Measurements from ENCODE around the gene MAT2B.

The MAT2B gene

DNA sequence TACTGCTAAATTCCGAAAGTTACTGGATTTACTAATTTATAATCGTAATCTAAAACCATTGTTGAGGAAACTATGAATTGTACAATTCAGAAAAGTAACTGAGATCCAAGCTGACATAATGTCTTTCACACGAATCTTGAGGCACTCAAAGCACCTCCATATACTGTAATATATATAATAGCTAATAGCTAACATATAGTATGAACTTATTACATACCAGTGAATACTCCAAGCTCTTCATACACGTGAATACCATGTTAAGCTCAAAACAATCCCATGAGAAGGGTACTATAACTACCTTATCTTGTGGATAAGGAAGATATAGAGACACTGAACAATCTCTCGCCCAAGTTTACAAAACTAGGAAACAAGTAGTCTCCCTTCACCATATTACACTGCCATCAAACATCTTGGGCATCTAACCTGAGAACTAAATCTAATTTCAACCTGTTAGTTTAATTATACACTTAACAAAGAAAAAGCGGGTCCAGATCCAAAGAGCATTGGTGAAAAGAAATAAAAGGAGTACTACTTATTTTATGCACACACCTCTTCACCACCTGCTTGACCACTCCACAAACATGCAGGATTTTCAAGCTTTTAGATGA, 46.5 kb upstream of the MAT2B start:
- Histone ChIP-seq H3K4me3 (ENCODE audit: low read length) (peak overlapping the region; percentile 94), H3K4me2 (ENCODE audit: low read depth, low read length) (peak overlapping the region; percentile 86), H3K36me3 (replicated peaks; ENCODE audit: insufficient read depth, low read length) (no peaks in the 10 kb centered on the region), H2AFZ (ENCODE audit: low read length) (peak overlapping the region; percentile 91), H3K79me2 (ENCODE audit: low read length) (peaks cover 50% of the 10 kb centered on the region), H3K27me3 (replicated peaks; ENCODE audit: insufficient read depth, low read length) (no peaks in the 10 kb centered on the region), H3K4me1 (ENCODE audit: low read length) (no peaks in the 10 kb centered on the region), H3K27ac (ENCODE audit: low read length) (peak overlapping the region; percentile 98), H3K9me3 (replicated peaks; ENCODE audit: insufficient read depth, low read length) (no peaks in the 10 kb centered on the region), H3F3A (ENCODE audit: insufficient read depth, low read length) (peaks cover 33% of the 10 kb centered on the region), H3K9me2 (replicated peaks; ENCODE audit: insufficient read depth, low read length) (no peaks in the 10 kb centered on the region), H3K9ac (ENCODE audit: low read length) (peak overlapping the region; percentile 97), H4K20me1 (ENCODE audit: insufficient read depth, low read length) (no peaks in the 10 kb centered on the region)
- TF ChIP-seq EZH2 (optimal IDR thresholded peaks at IDR 0.05; ENCODE audit: low read depth, low read length) = no peak
- TF ChIP-seq EZH2phosphoT487 (IDR thresholded peaks at IDR 0.05; ENCODE audit: low read length) = no peak
- TF ChIP-seq, protein P1, sequence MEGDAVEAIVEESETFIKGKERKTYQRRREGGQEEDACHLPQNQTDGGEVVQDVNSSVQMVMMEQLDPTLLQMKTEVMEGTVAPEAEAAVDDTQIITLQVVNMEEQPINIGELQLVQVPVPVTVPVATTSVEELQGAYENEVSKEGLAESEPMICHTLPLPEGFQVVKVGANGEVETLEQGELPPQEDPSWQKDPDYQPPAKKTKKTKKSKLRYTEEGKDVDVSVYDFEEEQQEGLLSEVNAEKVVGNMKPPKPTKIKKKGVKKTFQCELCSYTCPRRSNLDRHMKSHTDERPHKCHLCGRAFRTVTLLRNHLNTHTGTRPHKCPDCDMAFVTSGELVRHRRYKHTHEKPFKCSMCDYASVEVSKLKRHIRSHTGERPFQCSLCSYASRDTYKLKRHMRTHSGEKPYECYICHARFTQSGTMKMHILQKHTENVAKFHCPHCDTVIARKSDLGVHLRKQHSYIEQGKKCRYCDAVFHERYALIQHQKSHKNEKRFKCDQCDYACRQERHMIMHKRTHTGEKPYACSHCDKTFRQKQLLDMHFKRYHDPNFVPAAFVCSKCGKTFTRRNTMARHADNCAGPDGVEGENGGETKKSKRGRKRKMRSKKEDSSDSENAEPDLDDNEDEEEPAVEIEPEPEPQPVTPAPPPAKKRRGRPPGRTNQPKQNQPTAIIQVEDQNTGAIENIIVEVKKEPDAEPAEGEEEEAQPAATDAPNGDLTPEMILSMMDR (IDR thresholded peaks at IDR 0.05; ENCODE audit: low read length) = no peak
- DNase-seq = peak; percentile 9

DNA sequence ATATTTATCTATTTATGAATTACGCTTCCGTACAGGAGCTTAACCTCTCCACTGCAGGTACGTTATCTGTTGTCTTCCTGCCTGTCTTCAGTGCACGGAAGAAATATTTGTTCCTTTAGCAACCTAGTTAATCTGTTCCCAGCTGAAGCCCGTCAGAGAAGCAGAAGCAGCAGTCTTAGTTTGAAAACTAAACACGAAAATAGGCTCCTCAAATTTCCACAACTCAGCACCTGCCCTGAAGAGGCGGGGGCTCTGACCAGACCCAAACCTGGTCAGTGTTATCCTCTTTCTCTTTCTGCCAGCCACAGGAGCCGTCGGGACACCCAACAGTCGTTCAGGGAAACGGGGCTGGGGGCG, 46.0 kb upstream of the MAT2B start:
- peaks cover 55% of the 10 kb centered on the region for H3K79me2 ChIP-seq (ENCODE audit: low read length)
- TF ChIP-seq, protein P1 (IDR thresholded peaks at IDR 0.05; ENCODE audit: low read length) = no peak
- TF ChIP-seq EZH2phosphoT487 (IDR thresholded peaks at IDR 0.05; ENCODE audit: low read length) (no peak), EZH2 (optimal IDR thresholded peaks at IDR 0.05; ENCODE audit: low read depth, low read length) (no peak)
- peak overlapping the region; percentile 98 for H3K27ac ChIP-seq (ENCODE audit: low read length)
- H2AFZ ChIP-seq (ENCODE audit: low read length) = peak overlapping the region; percentile 91
- no peaks in the 10 kb centered on the region for H3K36me3 ChIP-seq (replicated peaks; ENCODE audit: insufficient read depth, low read length)
- H3K9me3 ChIP-seq (replicated peaks; ENCODE audit: insufficient read depth, low read length) = no peaks in the 10 kb centered on the region
- peaks cover 33% of the 10 kb centered on the region for H3F3A ChIP-seq (ENCODE audit: insufficient read depth, low read length)
- peak overlapping the region; percentile 86 for H3K4me2 ChIP-seq (ENCODE audit: low read depth, low read length)
- peak overlapping the region; percentile 97 for H3K9ac ChIP-seq (ENCODE audit: low read length)
- peak overlapping the region; percentile 94 for H3K4me3 ChIP-seq (ENCODE audit: low read length)
- no peaks in the 10 kb centered on the region for H4K20me1 ChIP-seq (ENCODE audit: insufficient read depth, low read length)
- peak; percentile 60 for DNase-seq
- H3K9me2 ChIP-seq (replicated peaks; ENCODE audit: insufficient read depth, low read length) = no peaks in the 10 kb centered on the region
- H3K4me1 ChIP-seq (ENCODE audit: low read length) = no peaks in the 10 kb centered on the region
- H3K27me3 ChIP-seq (replicated peaks; ENCODE audit: insufficient read depth, low read length) = no peaks in the 10 kb centered on the region

DNA sequence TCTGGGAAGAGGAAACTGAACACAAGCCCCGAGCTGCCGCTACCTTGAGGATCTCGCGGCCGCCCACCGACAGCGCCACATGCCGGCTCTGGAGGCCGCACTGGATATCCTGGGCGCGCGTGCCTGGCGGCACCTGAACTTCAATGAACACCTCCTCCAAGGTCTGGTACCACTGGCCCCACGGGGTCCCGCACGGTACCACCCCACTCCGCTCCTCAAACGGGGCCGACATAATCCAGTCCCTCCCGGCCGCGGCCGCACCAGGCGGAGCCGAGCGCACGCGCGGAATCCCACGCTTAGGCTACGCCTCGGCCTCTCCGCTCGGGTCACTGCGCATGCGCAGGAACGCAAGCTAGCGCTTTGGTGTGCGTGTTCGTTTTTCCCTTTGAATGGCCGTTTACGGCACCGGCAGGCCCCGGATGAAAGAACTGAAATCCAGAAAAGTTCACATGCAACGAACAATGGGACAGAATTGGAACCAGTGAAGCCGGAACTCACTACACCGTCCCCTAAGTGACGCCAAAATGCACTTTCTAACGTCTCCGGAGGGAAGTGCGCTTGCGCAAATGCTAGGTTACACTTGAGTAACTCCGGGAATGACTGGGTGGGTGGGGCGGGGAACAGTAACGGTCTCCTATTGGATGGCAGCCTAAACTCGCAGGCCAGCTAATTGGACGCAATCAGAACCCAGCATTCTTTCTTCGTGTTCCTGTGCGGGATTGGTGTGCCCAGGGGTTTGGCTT, 45.4 kb upstream of the MAT2B start, which contains the start of gene NUDCD2:
TSS of gene NUDCD2 (minus strand) at position 284 of the 743 bp plus-strand sequence. CDS start at position 232, 52 bp downstream.
- peaks cover 61% of the 10 kb centered on the region for H3K79me2 ChIP-seq (ENCODE audit: low read length)
- peaks cover 33% of the 10 kb centered on the region for H3F3A ChIP-seq (ENCODE audit: insufficient read depth, low read length)
- TF ChIP-seq EZH2 (optimal IDR thresholded peaks at IDR 0.05; ENCODE audit: low read depth, low read length) (no peak), EZH2phosphoT487 (IDR thresholded peaks at IDR 0.05; ENCODE audit: low read length) (no peak)
- TF ChIP-seq, protein P1 (IDR thresholded peaks at IDR 0.05; ENCODE audit: low read length) = peak; percentile 30
- peak within 1 kb of the TSS; percentile 86 for H3K4me2 ChIP-seq (ENCODE audit: low read depth, low read length)
- H3K27me3 ChIP-seq (replicated peaks; ENCODE audit: insufficient read depth, low read length) = no peaks in the 10 kb centered on the region
- H3K9ac ChIP-seq (ENCODE audit: low read length) = peak within 1 kb of the TSS; percentile 97
- DNase-seq = peak; percentile 98
- H3K4me1 ChIP-seq (ENCODE audit: low read length) = no peaks in the 10 kb centered on the region
- H4K20me1 ChIP-seq (ENCODE audit: insufficient read depth, low read length) = no peaks in the 10 kb centered on the region
- H3K4me3 ChIP-seq (ENCODE audit: low read length) = peak within 1 kb of the TSS; percentile 94
- no peaks in the 10 kb centered on the region; the same call in 1 of the 2 replicates for H3K36me3 ChIP-seq (replicated peaks; ENCODE audit: insufficient read depth, low read length)
- H3K9me3 ChIP-seq (replicated peaks; ENCODE audit: insufficient read depth, low read length) = no peaks in the 10 kb centered on the region
- H3K27ac ChIP-seq (ENCODE audit: low read length) = peak within 1 kb of the TSS; percentile 98
- H2AFZ ChIP-seq (ENCODE audit: low read length) = peak within 1 kb of the TSS; percentile 91
- H3K9me2 ChIP-seq (replicated peaks; ENCODE audit: insufficient read depth, low read length) = no peaks in the 10 kb centered on the region

All from MM.1S (cell line).